ENCODE measurements around the gene RPL29. TPM values are rescaled to one million over a fixed set of nuclear protein-coding genes. Genes with fewer than 3 reads are reported as not detected.

The RPL29 gene
- total RNA-seq, 1 donor from 2014 or later = 925 TPM

DNA sequence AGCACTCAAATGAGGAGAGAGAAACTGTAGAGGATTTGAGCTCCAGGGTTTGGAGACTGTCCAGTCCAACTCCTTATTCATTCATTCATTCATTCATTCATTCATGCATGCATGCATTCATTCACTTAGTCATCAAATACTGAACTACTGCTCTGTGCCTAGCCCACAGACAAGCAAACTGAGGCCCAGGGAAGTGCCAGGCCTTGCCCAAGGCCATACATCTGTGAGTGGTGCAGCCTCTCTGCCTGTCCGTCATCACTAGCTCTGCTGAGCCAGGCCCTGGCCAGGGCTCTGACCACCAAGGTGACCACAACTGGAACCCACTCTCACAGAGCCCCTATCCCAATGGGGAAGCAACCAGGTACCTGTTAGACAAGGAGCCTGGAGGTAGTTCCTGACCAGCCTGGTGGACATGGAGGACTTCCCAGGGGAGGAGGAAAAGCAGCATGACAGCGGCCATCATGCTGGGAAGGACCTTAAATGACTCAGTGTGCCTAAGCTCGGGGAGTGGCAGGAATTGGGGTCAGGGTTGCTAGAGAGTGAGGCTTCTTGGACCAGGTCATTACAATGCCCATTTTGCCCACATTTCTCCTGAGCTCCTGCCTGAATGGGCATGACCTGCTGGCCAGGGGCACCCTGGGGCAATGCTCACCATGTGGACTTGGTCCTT lies 27.5 kb upstream of the RPL29 start:
- peaks cover 10% of the 10 kb centered on the region for H3K27me3 Mint-ChIP-seq (ENCODE audit: unreplicated experiment)
- H3K27ac Mint-ChIP-seq (ENCODE audit: unreplicated experiment) = no peak overlapping the region
- no peak for DNase-seq (ENCODE audit: low spot score)
- no peaks in the 10 kb centered on the region for H3K36me3 Mint-ChIP-seq (ENCODE audit: low read depth, unreplicated experiment)
- H3K4me1 Mint-ChIP-seq (ENCODE audit: unreplicated experiment) = peaks cover 45% of the 10 kb centered on the region
- no peak overlapping the region for H3K4me3 Mint-ChIP-seq (ENCODE audit: unreplicated experiment)
- no peaks in the 10 kb centered on the region for H3K9me3 Mint-ChIP-seq (ENCODE audit: unreplicated experiment)
- TF ChIP-seq, protein P1, sequence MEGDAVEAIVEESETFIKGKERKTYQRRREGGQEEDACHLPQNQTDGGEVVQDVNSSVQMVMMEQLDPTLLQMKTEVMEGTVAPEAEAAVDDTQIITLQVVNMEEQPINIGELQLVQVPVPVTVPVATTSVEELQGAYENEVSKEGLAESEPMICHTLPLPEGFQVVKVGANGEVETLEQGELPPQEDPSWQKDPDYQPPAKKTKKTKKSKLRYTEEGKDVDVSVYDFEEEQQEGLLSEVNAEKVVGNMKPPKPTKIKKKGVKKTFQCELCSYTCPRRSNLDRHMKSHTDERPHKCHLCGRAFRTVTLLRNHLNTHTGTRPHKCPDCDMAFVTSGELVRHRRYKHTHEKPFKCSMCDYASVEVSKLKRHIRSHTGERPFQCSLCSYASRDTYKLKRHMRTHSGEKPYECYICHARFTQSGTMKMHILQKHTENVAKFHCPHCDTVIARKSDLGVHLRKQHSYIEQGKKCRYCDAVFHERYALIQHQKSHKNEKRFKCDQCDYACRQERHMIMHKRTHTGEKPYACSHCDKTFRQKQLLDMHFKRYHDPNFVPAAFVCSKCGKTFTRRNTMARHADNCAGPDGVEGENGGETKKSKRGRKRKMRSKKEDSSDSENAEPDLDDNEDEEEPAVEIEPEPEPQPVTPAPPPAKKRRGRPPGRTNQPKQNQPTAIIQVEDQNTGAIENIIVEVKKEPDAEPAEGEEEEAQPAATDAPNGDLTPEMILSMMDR (IDR thresholded peaks at IDR 0.05; ENCODE audit: unreplicated experiment) = no peak

DNA sequence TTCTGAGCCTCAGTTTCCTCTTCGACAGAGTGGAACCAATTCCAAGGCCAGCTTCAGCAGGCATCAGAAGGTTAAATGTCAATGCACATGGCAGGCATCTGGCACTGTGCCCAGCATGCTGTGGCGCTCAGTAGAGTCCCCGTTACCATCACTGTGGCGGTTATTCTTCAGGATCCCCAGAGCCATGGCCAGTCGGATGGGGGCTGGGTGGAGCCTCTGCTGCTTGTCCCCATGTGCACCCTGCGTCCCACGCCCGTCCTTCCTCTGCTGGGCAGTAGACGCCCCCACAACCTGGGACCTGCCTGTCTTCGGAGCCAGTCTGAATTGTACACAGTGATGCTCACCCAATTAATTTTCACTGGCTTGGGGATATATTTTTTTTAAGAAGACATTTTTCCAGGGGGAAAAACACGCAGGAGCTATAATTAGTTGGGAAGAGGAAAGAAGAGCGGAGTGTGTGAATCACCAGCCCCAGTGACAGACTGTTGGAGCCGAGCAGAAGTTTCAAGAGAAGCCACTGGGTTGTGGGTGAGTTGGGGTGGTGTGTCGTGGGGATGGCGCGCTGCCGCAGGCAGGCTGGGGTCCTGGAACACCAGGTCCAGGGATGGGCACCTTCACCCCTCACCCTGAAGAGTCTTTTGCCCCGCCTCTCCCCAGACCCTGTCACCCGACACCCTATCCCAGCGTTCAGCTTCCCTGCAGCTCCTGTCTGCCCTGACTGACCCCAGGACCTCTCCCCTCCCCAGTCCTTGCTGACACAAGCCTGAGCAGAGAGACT lies 26.8 kb upstream of the RPL29 start:
- no peak overlapping the region for H3K27ac Mint-ChIP-seq (ENCODE audit: unreplicated experiment)

DNA sequence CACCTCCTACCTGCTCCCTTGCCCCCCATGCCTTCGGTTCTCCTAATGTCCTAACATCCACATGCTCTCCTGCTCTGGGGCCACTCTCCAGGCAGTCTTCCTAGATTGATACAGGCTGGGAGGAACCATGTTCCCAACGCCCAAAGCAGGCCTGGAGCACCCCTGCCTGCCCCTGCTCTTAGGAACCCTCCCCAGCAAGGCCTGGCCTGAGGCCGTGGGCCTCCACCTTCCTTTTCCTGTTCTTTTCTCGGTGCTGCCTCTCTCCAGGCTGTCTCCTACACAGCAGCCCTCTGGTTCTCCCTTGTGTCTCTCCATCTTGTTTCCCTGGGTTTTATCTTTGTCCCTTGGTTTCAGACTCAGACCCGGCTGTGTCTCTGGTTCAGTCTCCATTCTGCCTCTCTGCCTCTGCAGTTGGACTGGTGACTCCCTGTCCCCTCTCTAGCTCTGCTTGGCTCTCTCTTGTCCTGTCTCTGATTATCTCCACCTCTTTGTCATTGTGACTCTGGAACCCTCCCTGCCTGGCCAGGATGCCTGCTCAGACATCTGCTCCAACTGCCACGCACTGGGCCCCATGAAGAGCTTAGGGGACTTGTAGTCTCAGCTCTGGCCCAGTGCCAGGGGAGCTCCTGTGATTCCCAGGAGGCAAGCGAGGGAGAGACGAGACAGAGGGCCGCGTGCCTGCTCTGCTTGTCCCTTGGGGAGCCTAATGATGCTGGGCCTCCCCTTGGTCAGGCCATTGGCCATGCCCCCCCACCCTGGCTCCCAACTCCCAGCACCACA lies 26.0 kb upstream of the RPL29 start:
- Mint-ChIP-seq H3K27me3 (ENCODE audit: unreplicated experiment) (peaks cover 10% of the 10 kb centered on the region), H3K36me3 (ENCODE audit: low read depth, unreplicated experiment) (no peaks in the 10 kb centered on the region), H3K4me3 (ENCODE audit: unreplicated experiment) (peak overlapping the region; percentile 5), H3K4me1 (ENCODE audit: unreplicated experiment) (peaks cover 49% of the 10 kb centered on the region), H3K27ac (ENCODE audit: unreplicated experiment) (no peak overlapping the region), H3K9me3 (ENCODE audit: unreplicated experiment) (no peaks in the 10 kb centered on the region)
- DNase-seq (ENCODE audit: low spot score) = no peak
- TF ChIP-seq, protein P1 (IDR thresholded peaks at IDR 0.05; ENCODE audit: unreplicated experiment) = no peak

More for the DNA sequence above, 26.8 kb upstream of the RPL29 start:
- TF ChIP-seq, protein P1 (IDR thresholded peaks at IDR 0.05; ENCODE audit: unreplicated experiment) = no peak
- H3K9me3 Mint-ChIP-seq (ENCODE audit: unreplicated experiment) = no peaks in the 10 kb centered on the region
- H3K4me1 Mint-ChIP-seq (ENCODE audit: unreplicated experiment) = peaks cover 45% of the 10 kb centered on the region
- peaks cover 10% of the 10 kb centered on the region for H3K27me3 Mint-ChIP-seq (ENCODE audit: unreplicated experiment)
- DNase-seq (ENCODE audit: low spot score) = no peak
- H3K4me3 Mint-ChIP-seq (ENCODE audit: unreplicated experiment) = no peak overlapping the region
- H3K36me3 Mint-ChIP-seq (ENCODE audit: low read depth, unreplicated experiment) = no peaks in the 10 kb centered on the region

DNA sequence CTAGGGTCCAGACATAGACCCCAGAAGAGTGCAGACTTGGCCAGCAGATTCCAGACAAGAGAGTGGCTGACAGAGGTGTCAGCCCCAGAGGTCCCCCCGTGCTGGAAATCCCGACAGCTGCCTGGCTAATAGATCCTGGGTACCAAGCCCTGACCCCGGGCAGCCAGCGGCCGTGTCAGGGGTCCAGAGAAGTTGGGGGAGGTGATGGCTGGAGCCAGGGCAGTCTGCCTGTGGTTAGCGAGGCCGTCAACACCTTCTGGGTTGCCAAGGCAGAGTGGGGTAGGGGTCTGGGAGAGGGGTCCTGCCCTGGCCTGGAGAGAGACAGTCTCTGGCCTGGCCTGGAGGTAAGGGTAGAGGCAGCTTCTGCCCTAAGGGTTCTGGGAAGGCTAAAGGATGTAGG lies 25.1 kb upstream of the RPL29 start:
- H3K27ac Mint-ChIP-seq (ENCODE audit: unreplicated experiment) = no peak overlapping the region
- peaks cover 5% of the 10 kb centered on the region for H3K27me3 Mint-ChIP-seq (ENCODE audit: unreplicated experiment)
- no peak for DNase-seq (ENCODE audit: low spot score)
- no peaks in the 10 kb centered on the region for H3K36me3 Mint-ChIP-seq (ENCODE audit: low read depth, unreplicated experiment)
- no peak overlapping the region for H3K4me3 Mint-ChIP-seq (ENCODE audit: unreplicated experiment)
- TF ChIP-seq, protein P1 (IDR thresholded peaks at IDR 0.05; ENCODE audit: unreplicated experiment) = no peak
- H3K9me3 Mint-ChIP-seq (ENCODE audit: unreplicated experiment) = no peaks in the 10 kb centered on the region
- peaks cover 45% of the 10 kb centered on the region for H3K4me1 Mint-ChIP-seq (ENCODE audit: unreplicated experiment)
